Heart left ventricle (tissue), 13 donors: ENCODE data around the gene CENPP.

Experiments
- CTCF ChIP-seq, 12 donors: fragments of 200-600 bp; sonication (generic) in 4 of 12; IDR thresholded peaks; one replicate each; pipeline versions ENCODE4 v1.5.0 to v1.8.0; 2018 to 2022; ENCODE audit warnings: antibody characterized with exemption in 12 of 12, mild to moderate bottlenecking in 5 of 12
- POLR2A ChIP-seq, 2 donors: fragments of 450-650 bp; IDR thresholded peaks; one replicate each; pipeline ENCODE4 v1.6.1; 2017; ENCODE audit warnings: antibody characterized with exemption in 2 of 2, mild to moderate bottlenecking in 2 of 2, moderate library complexity in 2 of 2
- donor health status: ischemic (EF 13 %, LVEDD 7.1; RV severe dilation, severe dysfunction).
- donor health status: DM: no; HTN: yes; CAD: no.
- donor health status: DM: no; HTN: no; CAD: no.
- donor health status: ischemic (EF 25% LVEDD 6.9; RV normal size, moderate dysfunction).
- donor health status: ischemic (EF 25% LVEDD 5.7; RV mildly dilated, moderate dysfunction).
- donor health status: ischemic (EF 35%, LVEDD 5.7; RV mildly dilated, moderate dysfunction).
- donor health status: nonischemic (EF 11% LVEDD 7.7; RV severe dilation, severe dysfunction).
- donor health status: DM: yes; HTN: yes; CAD: no.
- donor health status: PGD.
- donor health status: ischemic (EF 29% LVEDD 5.4; RV normal size, mild dysfunction).
- donor health status: nonischemic (EF 23%, LVEDD 6.1; RV moderate dilation, normal function).

GRCh38 chr9:92641092-92641809, 315.5 kb downstream of the CENPP start:
- TF ChIP-seq CTCF (IDR thresholded peaks at IDR 0.05) (no peak), POLR2A (IDR thresholded peaks at IDR 0.05) (no peak)
